B cell (primary cell): ENCODE measurements around the gene RUNDC1.

Source experiments
- EZH2 ChIP-seq: IDR thresholded peaks from 2 replicates; pipeline ENCODE4 v1.6.1; 2012; ENCODE audit warnings: borderline replicate concordance, low read depth, mild to moderate bottlenecking, moderate library complexity, low read length; ENCODE audit not compliant: insufficient read depth, poor library complexity, severe bottlenecking
- TF ChIP-seq, protein P1 (sequence below): fragments of 200-600 bp; IDR thresholded peaks from one replicate; pipeline ENCODE4 v1.8.0; 2022; ENCODE audit warnings: antibody characterized with exemption, mild to moderate bottlenecking

DNA sequence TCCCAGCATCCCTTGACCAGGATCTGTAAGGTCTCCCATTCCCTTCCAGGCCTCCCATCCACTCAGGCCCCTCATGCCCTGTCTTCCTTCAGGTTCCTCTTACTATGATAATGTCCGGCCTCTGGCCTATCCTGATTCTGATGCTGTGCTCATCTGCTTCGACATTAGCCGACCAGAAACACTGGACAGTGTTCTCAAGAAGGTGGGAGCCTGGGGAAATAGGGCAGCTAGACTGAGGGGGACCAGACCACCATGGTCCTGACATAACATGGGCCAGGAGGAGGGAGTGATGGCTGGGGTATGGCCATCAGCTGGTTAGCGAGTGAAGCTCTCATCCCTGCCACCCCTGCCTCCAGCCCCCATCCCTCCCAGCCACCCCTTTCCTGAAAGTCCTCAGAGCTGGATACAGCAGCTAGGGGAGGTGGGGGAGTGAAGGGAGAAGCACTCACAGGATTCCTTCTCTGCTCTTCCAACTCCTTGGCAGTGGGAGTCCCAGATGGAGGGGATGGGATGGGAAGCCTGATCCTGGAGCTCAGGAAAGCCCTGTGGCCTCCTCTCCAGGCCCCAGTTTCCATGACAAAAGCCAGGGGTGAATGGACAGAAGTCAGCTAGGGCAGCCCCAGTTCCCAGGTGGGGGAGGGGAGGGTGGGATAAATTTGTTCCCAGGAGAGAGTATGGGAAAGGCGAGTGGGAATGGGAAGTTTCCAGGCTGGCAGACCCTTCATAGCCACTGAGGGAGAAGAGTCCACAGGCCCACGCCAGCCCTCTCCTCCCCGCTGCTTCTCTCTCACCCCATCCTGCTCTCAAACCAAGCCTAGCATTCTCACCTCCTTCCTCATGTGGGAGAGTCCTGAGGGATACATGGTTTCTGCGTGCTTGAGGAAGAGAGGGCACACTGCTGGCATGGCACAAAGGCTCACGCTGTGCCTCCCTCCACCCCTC lies 47.0 kb downstream of the RUNDC1 start:
- TF ChIP-seq, protein P1, sequence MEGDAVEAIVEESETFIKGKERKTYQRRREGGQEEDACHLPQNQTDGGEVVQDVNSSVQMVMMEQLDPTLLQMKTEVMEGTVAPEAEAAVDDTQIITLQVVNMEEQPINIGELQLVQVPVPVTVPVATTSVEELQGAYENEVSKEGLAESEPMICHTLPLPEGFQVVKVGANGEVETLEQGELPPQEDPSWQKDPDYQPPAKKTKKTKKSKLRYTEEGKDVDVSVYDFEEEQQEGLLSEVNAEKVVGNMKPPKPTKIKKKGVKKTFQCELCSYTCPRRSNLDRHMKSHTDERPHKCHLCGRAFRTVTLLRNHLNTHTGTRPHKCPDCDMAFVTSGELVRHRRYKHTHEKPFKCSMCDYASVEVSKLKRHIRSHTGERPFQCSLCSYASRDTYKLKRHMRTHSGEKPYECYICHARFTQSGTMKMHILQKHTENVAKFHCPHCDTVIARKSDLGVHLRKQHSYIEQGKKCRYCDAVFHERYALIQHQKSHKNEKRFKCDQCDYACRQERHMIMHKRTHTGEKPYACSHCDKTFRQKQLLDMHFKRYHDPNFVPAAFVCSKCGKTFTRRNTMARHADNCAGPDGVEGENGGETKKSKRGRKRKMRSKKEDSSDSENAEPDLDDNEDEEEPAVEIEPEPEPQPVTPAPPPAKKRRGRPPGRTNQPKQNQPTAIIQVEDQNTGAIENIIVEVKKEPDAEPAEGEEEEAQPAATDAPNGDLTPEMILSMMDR = no peak
- no peak for TF ChIP-seq EZH2
